ENCODE results near the gene THOC1.
A peak's percentile ranks its signal among the peaks of the same experiment; 100 is the strongest.

THOC1 gene

GRCh38 chr18:213505-213904 is 54.3 kb downstream of the THOC1 start:
- DNase-seq, result no peak

- DNase-seq, result no peak
Observed at GRCh38 chr18:212780-213179, 55.1 kb downstream of the THOC1 start.

GRCh38 chr18:211582-211981 is 56.3 kb downstream of the THOC1 start:
- no peak for DNase-seq

DNA sequence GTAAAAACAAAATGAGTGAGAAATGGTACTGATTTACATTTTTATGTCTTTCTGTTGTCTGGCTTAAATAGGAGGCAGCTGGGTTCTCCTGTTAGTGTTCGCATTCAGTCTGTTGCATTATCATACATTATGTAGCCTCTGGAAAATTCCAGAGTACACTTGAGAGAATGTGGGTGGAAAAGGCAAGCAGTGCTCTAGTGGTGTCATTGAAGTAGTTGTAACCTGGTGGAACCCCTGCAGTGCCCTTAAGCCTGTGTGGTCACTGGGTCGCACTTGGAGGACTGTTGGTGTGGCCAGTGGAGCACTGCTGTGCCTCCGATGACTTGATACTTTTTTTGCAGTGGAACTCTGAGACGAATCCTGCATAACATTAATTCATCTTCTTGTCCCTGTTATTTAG is 57.1 kb downstream of the THOC1 start:
- no peak for DNase-seq

DNA sequence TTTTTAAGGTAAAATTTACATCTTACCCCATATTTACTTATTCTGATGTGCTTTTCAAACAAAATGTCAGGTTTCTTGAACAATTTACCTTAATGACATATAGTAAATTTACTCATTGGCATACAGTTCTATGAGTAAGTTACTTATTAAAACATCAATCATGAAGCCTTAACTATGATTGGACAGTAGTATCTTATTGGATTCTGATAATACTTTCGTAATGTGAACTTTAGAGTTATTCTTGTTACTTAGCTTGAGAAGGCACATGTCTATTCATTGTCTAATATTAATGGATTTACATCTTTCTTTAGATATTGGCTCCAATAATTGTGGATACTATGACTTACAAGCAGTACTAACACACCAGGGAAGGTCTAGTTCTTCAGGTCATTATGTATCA is 57.8 kb downstream of the THOC1 start:
- DNase-seq, result no peak

DNA sequence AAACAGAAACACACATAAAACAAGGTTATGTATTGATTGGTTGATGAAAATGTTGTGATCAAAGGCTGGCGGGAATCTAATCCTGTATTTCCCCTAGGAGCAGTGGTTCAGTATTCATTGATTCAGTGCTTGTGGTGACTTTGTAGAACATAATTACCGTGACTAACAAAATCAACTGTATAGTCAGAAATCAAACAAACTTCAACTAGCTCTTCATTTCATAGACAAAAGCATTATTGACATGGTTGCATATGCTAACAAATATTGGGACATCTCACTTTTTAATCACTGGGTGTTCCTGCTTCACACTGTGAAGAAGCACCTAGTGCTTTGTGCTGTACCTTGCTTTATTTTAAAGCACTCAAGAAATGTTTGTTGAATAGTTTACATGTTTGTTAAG is 68.1 kb downstream of the THOC1 start:
- no peak for DNase-seq

- no peak for DNase-seq
Observed at GRCh38 chr18:199214-199613, 68.6 kb downstream of the THOC1 start.

GRCh38 chr18:195651-196050 is 72.2 kb downstream of the THOC1 start:
- no peak for DNase-seq

- no peak for DNase-seq
Observed at GRCh38 chr18:192801-193200, 75.0 kb downstream of the THOC1 start.

DNA sequence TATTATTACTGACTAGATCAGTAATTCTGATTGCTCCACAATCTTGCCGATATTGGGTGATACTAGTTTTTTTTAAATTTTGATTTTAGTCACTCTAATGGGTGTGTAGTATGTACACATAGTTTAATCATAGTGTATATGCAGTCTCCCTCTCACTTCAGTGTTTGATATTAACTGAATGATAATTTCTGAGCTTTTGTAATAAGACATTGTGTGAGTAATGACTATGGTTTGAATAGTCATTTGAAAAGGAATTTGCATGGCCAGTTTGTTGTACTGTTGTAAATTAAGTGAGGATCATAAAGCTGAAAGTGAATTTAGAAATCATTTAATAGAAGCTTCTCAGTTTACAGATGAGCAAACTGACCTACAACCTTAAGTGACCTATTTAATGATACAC is 76.1 kb downstream of the THOC1 start:
- no peak for DNase-seq

- DNase-seq, result no peak
Observed at GRCh38 chr18:189254-189653, 78.6 kb downstream of the THOC1 start.

DNA sequence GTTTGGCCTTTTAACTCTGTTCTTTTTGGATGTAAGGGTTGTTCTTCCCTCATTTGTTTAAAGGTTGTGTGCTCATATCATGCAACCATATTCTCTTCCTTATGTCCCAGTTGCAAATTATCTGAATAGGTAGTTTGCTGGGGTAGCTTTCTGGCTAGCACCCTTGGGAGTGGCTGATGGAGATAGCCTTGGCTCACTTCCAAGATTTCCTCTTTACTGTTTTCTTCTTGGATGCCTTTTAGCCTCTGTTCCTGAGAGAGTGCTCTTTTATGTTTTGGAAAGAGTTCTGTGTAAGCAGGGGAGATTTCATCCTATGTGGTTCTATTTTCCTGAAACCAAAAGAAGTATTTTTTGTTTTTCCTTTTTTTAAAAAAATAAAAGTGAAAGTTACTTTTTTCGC is 84.1 kb downstream of the THOC1 start:
- no peak for DNase-seq

DNA sequence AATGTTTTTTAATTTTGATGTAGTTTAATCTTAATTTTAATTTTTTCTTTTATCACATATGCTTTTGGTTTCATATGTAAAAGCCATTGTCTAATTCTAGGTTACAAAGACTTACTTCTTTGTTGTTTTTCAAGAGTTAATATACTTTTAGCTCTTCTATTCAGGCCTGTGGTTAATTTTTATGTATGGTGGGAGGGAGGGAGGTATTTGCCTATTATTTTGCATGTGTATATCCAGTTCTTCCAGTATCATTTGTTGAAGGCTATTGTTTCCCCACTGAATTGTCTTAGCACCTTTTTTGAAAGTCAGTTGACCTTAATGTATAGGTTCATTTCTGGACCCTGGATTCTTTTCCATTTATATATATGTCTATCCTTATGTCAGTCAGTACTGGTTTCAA is 86.1 kb downstream of the THOC1 start:
- DNase-seq, result no peak

DNA sequence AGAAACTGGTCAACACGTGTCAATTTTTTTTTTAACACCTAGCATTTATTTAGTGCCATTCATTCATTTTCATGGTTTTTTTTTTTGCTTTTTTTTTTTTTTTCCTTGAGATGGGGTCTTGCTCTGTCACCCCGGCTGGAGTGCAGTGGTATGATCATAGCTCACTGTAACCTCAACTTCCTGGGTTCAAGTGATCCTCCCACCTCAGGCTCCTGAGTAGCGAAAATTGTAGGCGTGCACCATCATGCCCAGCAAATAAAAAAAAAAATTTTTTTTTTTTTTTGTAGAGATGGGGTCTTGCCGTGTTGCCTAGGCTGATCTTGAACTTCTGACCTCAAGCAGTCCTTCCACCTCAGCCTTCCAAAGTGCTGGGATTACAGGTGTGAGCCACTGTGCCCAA is 88.3 kb downstream of the THOC1 start:
- peak; percentile 9 for DNase-seq

DNA sequence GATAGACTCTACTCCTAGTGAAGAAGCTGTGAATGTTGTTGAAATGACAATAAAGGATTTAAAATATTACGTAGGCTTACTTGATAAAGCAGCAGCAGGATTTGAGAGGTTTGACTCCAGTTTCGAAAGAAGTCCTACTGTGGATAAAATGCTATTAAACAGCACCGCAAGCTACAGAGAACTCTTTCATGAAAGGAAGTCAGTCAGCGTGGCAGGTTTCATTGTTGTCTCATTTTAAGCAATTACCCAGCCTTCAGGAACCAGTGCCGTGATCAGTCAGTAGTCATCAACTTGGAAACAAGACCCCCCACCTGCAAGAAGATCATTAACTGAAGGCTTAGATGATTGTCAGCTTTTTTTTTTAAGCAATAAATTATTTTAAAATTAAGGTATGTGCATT is 95.5 kb downstream of the THOC1 start:
- DNase-seq, result no peak

Data from activated CD4-positive, alpha-beta T cell treated with anti-CD3 and anti-CD28 coated beads, Interleukin-2, Interleukin-6, amounts not matched to agents 100 ng/mL and 50 ng/mL, durations not matched to agents 16 hours and 8 hours (primary cell).